ENCODE data around the gene NOTUM.

The NOTUM gene

DNA sequence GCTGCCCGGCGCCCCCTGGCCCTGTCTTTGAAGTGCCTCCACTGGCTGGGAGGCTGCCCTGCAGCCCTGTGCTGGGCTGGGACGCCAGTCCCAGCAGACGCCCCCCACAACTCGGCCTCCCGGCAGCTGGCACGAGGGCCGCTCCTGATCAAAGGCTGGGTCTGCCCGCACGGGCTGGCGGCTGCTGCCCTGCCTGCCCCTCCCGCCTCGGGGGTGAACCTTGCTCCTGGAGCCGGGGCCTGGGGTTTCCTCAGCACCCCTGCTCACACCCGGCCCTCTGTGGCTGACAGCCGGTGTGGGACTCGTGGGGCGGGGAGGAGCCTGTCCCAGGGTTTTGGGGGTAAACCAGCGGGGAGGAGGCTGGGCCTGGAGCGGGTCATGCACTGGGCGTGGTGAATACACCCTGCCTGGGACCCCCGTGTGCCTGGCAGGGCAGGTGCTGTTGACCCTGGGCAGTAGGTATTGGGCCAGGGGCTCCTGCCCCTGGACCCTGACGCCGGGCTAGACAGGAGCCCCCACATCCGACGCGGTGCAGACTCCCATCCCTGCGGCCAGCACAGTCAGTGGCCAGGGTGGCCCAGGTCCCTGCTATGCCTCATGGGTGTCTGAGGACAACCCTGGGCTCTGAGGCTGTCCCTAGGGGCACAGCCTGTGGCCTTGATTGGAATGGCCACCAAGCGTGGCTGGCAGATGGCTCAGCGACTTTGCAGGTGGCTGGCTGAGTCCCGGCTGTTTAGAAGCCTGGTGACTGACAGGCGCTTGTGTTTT lies 40.0 kb upstream of the NOTUM start:
- H3K4me3 ChIP-seq (replicated peaks; ENCODE audit: low read depth, low read length) = no peak overlapping the region
- TF ChIP-seq, protein P1, sequence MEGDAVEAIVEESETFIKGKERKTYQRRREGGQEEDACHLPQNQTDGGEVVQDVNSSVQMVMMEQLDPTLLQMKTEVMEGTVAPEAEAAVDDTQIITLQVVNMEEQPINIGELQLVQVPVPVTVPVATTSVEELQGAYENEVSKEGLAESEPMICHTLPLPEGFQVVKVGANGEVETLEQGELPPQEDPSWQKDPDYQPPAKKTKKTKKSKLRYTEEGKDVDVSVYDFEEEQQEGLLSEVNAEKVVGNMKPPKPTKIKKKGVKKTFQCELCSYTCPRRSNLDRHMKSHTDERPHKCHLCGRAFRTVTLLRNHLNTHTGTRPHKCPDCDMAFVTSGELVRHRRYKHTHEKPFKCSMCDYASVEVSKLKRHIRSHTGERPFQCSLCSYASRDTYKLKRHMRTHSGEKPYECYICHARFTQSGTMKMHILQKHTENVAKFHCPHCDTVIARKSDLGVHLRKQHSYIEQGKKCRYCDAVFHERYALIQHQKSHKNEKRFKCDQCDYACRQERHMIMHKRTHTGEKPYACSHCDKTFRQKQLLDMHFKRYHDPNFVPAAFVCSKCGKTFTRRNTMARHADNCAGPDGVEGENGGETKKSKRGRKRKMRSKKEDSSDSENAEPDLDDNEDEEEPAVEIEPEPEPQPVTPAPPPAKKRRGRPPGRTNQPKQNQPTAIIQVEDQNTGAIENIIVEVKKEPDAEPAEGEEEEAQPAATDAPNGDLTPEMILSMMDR (IDR thresholded peaks at IDR 0.05; ENCODE audit: low read length, missing control alignments) = no peak
- no peak for DNase-seq (ENCODE audit: low read depth)

- H3K4me3 ChIP-seq (replicated peaks; ENCODE audit: low read depth, low read length) = no peak overlapping the region
- DNase-seq (ENCODE audit: low read depth) = no peak
- TF ChIP-seq, protein P1 (IDR thresholded peaks at IDR 0.05; ENCODE audit: low read length, missing control alignments) = no peak
Measured at GRCh38 chr17:81999976-82000802, 39.2 kb upstream of the NOTUM start.

GRCh38 chr17:81999587-81999975 lies 38.6 kb upstream of the NOTUM start:
- TF ChIP-seq, protein P1 (IDR thresholded peaks at IDR 0.05; ENCODE audit: low read length, missing control alignments) = no peak
- no peak overlapping the region for H3K4me3 ChIP-seq (replicated peaks; ENCODE audit: low read depth, low read length)
- no peak for DNase-seq (ENCODE audit: low read depth)

- no peak for DNase-seq (ENCODE audit: low read depth)
- TF ChIP-seq, protein P1 (IDR thresholded peaks at IDR 0.05; ENCODE audit: low read length, missing control alignments) = no peak
- no peak overlapping the region for H3K4me3 ChIP-seq (replicated peaks; ENCODE audit: low read depth, low read length)
Measured at GRCh38 chr17:81998691-81999438, 37.9 kb upstream of the NOTUM start.

- H3K4me3 ChIP-seq (replicated peaks; ENCODE audit: low read depth, low read length) = no peak overlapping the region
- TF ChIP-seq, protein P1 (IDR thresholded peaks at IDR 0.05; ENCODE audit: low read length, missing control alignments) = no peak
- DNase-seq (ENCODE audit: low read depth) = no peak
Measured at GRCh38 chr17:81998212-81998611, 37.2 kb upstream of the NOTUM start.

DNA sequence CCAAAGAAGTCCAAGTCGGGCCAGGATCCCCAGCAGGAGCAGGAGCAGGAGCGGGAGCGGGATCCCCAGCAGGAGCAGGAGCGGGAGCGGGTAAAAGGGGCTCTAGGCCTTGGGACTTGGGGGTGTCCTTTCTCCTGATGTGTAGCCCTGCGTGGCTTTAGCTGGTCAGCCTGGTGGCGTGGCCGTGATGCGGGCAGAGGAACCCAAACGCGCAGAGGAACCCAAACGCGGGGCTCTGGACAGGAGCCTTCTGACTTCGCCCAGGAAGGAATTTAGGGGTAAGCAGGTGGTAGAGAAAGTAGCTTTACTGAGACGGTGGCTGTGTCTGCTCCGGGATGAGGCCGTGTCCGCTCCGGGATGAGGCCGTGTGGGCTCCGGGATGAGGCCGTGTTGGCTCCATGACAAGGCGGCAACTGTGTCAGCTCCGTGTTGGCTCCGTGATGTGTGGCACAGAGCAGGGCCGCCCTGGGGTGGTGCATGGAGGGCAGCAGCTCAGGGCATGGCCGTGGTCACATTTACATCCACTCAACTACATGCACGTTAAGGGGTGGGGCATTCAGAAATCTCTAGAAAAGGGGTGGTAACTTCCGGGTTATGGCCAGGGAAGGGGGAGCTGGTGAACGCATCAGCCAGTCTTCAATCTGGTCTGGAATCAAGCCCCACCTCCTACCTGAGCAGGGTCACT lies 35.9 kb upstream of the NOTUM start:
- no peak for DNase-seq (ENCODE audit: low read depth)
- no peak overlapping the region for H3K4me3 ChIP-seq (replicated peaks; ENCODE audit: low read depth, low read length)
- TF ChIP-seq, protein P1 (IDR thresholded peaks at IDR 0.05; ENCODE audit: low read length, missing control alignments) = no peak
